ENCODE data around the gene BEGAIN. TPM values are rescaled to one million over a fixed set of nuclear protein-coding genes. Genes with fewer than 3 reads are reported as not detected.

BEGAIN gene
- total RNA-seq, 4 donors from 2014 or later, result 0.68 to 2.8 (median 1.1) TPM

DNA sequence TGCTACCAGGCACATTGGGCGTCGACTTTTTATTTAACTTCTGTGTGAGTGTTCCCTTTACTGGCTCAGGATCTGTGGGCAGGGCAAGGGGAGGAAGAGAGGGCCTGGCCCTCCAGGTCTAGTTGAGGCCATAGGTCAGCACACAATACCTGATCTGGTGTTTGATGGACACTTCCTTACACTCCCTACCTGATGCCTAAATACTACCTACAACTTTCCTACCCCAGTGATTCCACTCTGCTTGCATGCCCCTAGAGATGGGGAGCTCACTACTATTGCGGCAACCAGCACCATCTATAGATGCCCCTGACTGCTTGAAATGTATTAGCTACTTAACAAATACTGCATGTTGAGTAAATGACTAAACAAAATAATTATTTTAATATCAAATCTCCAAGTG, 20.8 kb upstream of the BEGAIN start:
- H3K4me3 ChIP-seq, result no peak overlapping the region
- no peaks in the 10 kb centered on the region for H3K4me1 ChIP-seq
- TF ChIP-seq, protein P1, sequence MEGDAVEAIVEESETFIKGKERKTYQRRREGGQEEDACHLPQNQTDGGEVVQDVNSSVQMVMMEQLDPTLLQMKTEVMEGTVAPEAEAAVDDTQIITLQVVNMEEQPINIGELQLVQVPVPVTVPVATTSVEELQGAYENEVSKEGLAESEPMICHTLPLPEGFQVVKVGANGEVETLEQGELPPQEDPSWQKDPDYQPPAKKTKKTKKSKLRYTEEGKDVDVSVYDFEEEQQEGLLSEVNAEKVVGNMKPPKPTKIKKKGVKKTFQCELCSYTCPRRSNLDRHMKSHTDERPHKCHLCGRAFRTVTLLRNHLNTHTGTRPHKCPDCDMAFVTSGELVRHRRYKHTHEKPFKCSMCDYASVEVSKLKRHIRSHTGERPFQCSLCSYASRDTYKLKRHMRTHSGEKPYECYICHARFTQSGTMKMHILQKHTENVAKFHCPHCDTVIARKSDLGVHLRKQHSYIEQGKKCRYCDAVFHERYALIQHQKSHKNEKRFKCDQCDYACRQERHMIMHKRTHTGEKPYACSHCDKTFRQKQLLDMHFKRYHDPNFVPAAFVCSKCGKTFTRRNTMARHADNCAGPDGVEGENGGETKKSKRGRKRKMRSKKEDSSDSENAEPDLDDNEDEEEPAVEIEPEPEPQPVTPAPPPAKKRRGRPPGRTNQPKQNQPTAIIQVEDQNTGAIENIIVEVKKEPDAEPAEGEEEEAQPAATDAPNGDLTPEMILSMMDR (IDR thresholded peaks at IDR 0.05), result no peak
- TF ChIP-seq POLR2A (IDR thresholded peaks at IDR 0.05), result no peak
- TF ChIP-seq POLR2AphosphoS5 (IDR thresholded peaks at IDR 0.05), result no peak
- TF ChIP-seq EP300 (IDR thresholded peaks at IDR 0.05), result no peak
- peak in 1 of 2 donors; percentile 16 for DNase-seq (ENCODE audit: low spot score in 2 of 2)
- H3K27me3 ChIP-seq, result peaks cover 16% of the 10 kb centered on the region
- 90% methylated on average over 2 of the region's 3 CpGs for WGBS
- H3K9me3 ChIP-seq, result no peaks in the 10 kb centered on the region
- no peak overlapping the region for H3K27ac ChIP-seq
- no peaks in the 10 kb centered on the region for H3K36me3 ChIP-seq

DNA sequence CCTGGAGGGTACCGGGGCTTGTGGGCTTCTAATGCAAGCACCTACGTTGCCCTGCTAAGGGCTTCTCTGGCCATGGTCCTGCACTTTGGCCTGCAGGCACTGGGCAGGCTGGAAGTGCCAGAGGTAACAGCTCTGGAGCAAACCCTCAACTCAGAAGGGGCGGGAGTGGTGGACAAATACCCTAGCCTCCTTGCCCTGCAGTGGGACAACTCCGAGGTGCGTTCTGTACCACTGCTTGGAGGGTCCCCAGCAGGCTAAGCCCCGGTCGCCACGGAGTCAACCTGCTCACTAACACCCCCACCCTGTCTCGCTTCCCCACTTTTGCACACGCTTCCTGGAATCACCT, 20.4 kb upstream of the BEGAIN start:
- TF ChIP-seq POLR2AphosphoS5 (IDR thresholded peaks at IDR 0.05), result no peak
- TF ChIP-seq POLR2A (IDR thresholded peaks at IDR 0.05), result no peak
- TF ChIP-seq, protein P1 (IDR thresholded peaks at IDR 0.05), result no peak
- TF ChIP-seq EP300 (IDR thresholded peaks at IDR 0.05), result no peak
- Histone ChIP-seq H3K4me3 (no peak overlapping the region), H3K27ac (no peak overlapping the region), H3K9me3 (no peaks in the 10 kb centered on the region), H3K27me3 (peaks cover 15% of the 10 kb centered on the region), H3K36me3 (no peaks in the 10 kb centered on the region), H3K4me1 (no peaks in the 10 kb centered on the region)
- DNase-seq (ENCODE audit: low spot score in 2 of 2), result peak; percentile 44 to 75
- 90% methylated on average over 10 of the region's 10 CpGs for WGBS

DNA sequence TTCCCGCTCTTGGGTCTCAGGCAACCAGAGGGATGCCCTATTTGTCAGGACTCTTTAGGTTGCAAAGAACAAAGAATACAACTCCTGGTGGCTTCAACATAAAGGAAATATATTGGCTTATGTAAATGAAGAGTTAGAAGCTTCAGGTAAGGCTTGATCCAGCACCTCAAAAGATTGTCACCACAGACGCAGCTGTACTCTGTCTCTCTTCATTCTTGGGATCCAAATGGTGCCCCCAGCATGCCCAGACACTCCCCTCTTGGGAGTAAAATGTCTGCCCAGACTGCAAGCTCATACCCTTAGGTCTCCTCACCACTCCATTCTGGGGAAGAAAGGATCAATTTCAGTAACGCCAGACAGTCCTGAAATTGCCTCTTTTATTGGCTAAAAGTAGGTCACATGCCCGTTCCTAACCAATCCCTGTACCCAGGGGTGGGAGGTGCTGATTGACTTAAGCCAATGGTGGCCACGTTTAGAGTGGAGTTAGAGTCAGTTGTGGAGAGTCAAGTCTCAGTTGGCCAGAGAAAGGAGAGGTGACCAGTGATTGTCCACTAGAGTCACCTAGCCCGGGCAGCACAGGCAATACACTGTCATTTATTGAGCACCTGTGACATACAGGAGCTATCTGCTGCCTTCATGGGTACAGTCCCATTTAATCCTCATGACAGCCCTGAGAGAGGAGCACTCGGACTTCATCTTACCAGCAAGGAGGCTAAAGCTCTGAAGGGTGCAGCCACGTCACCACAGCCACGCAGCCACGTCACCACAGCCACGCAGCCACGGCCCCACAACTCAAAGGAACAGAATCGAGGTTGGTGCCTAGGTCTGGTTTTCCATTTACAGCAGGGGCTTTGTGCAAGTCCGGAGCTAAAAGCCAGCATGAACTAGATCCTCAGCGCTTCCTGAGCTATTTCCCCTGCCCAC, 19.7 kb upstream of the BEGAIN start:
- H3K27me3 ChIP-seq, result peaks cover 15% of the 10 kb centered on the region
- TF ChIP-seq POLR2A (IDR thresholded peaks at IDR 0.05), result no peak
- no peak for TF ChIP-seq POLR2AphosphoS5 (IDR thresholded peaks at IDR 0.05)
- TF ChIP-seq, protein P1 (IDR thresholded peaks at IDR 0.05), result no peak
- TF ChIP-seq EP300 (IDR thresholded peaks at IDR 0.05), result no peak
- 87% methylated on average over 11 of the region's 15 CpGs for WGBS

DNA sequence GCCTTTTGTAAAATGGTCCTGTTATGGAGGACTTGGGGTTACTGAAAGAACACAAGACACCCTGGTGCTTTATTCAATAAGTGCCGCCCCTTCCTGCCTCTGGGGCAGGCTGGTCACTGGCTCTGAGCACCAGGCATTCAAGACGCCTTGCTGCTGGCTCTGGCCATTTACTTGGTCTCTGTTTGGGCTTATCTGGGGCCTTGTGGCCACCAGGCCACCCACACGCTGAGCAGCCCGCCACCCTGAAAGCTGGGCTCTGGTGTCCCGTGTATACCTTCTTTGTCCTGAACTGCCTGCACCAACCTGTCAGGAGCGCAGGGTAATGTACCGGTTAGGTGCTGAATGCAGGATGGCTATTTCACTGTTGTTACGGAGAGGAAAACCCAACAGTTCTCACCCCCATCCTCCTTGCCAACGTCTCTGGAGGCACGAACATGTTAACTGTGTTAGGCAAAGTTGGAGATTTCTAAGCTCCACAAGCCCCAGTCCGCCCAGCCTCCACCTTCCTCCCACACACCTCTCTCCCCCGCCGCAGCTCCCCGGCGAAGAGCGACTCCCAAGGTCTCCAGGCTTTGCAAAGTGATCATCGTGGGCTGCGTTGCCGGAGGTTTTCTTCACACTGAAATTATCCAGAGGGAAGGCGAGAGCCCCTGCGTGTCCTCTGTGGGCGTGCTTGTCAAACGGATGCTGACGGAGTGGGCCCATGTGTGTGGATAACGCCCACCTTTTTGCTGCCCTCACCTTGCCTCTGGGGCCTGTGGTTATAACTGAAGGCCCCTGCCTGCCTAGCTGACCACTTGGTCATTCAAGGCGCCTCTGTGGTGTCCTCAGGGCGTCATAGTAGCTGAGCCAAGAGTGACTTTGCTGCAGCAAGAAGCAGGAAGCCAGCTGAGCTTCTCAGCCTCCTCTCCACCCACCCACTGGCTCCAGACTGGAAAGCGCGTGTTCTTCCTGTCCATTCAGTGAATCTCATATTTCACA, 18.8 kb upstream of the BEGAIN start:
- Histone ChIP-seq H3K4me1 (no peaks in the 10 kb centered on the region), H3K27me3 (peaks cover 14% of the 10 kb centered on the region), H3K27ac (no peak overlapping the region), H3K9me3 (no peaks in the 10 kb centered on the region), H3K36me3 (no peaks in the 10 kb centered on the region), H3K4me3 (no peak overlapping the region)
- 74% methylated on average over 26 of the region's 29 CpGs for WGBS
- peak in 1 of 2 donors; percentile 43 for DNase-seq (ENCODE audit: low spot score in 2 of 2)
- no peak for TF ChIP-seq POLR2AphosphoS5 (IDR thresholded peaks at IDR 0.05)
- TF ChIP-seq POLR2A (IDR thresholded peaks at IDR 0.05), result no peak
- no peak for TF ChIP-seq EP300 (IDR thresholded peaks at IDR 0.05)
- TF ChIP-seq, protein P1 (IDR thresholded peaks at IDR 0.05), result no peak

More for the DNA sequence above, 19.7 kb upstream of the BEGAIN start:
- peak; percentile 29 to 72 for DNase-seq (ENCODE audit: low spot score in 2 of 2)
- Histone ChIP-seq H3K4me1 (no peaks in the 10 kb centered on the region), H3K4me3 (no peak overlapping the region), H3K36me3 (no peaks in the 10 kb centered on the region), H3K9me3 (no peaks in the 10 kb centered on the region), H3K27ac (no peak overlapping the region)

Measured in suprapubic skin (tissue), 4 donors.